Fibroblast of lung (primary cell): ENCODE measurements around the gene TSHZ1. TPM values are rescaled to one million over a fixed set of nuclear protein-coding genes. Genes with fewer than 3 reads are reported as not detected.
A peak's percentile ranks its signal among the peaks of the same experiment; 100 is the strongest.

Source experiments
- DNase-seq, 2 donors: peaks; one replicate each; pipeline versions ENCODE4 v3.0.0 to v3.0.0-alpha.2; 2010; ENCODE audit warnings: low read depth in 2 of 2
- H2AFZ ChIP-seq: 2 replicates; pipeline ENCODE4 v1.5.1; 2012; ENCODE audit warnings: low read length, control low read depth, inconsistent platforms
- H3K27ac ChIP-seq: 2 replicates; pipeline ENCODE4 v1.5.1; 2011; ENCODE audit warnings: low read length, control low read depth; ENCODE audit not compliant: insufficient read depth
- H3K27me3 ChIP-seq: 2 replicates; pipeline ENCODE4 v1.5.1; 2011; ENCODE audit warnings: mild to moderate bottlenecking, low read length; ENCODE audit not compliant: control insufficient read depth, insufficient read depth
- H3K36me3 ChIP-seq: 2 replicates; pipeline ENCODE4 v1.5.1; 2011; ENCODE audit warnings: low read length; ENCODE audit not compliant: control insufficient read depth, insufficient read depth
- H3K4me1 ChIP-seq: 2 replicates; pipeline ENCODE4 v1.5.1; 2011; ENCODE audit warnings: low read length; ENCODE audit not compliant: control insufficient read depth, insufficient read depth; ENCODE audit errors: extremely low read depth
- H3K4me2 ChIP-seq: 2 replicates; pipeline ENCODE4 v1.5.1; 2011; ENCODE audit warnings: low read length, control low read depth; ENCODE audit not compliant: insufficient read depth; ENCODE audit errors: extremely low read depth
- H3K4me3 ChIP-seq, 4 experiments: fragments of 200-600 bp in 1 of 4; sonication (generic) in 1 of 4; replicated peaks in 1 of 4; 2 replicates each; pipeline ENCODE4 v1.5.1; 2011 to 2016; ENCODE audit warnings: low read length in 4 of 4, low read depth in 3 of 4, mild to moderate bottlenecking in 3 of 4, control low read depth in 2 of 4, inconsistent platforms in 1 of 4, mixed read lengths in 1 of 4; ENCODE audit not compliant: insufficient read depth in 1 of 4; ENCODE audit errors: control extremely low read depth in 1 of 4
- H3K79me2 ChIP-seq: 2 replicates; pipeline ENCODE4 v1.5.1; 2012; ENCODE audit warnings: mild to moderate bottlenecking, low read length, inconsistent platforms; ENCODE audit not compliant: control insufficient read depth, insufficient read depth
- H3K9ac ChIP-seq: 2 replicates; pipeline ENCODE4 v1.5.1; 2011; ENCODE audit warnings: mild to moderate bottlenecking, low read length, control low read depth; ENCODE audit not compliant: insufficient read depth
- H3K9me3 ChIP-seq: 2 replicates; pipeline ENCODE4 v1.5.1; 2012; ENCODE audit warnings: low read depth, low read length; ENCODE audit not compliant: control insufficient read depth, insufficient read depth
- H4K20me1 ChIP-seq: 2 replicates; pipeline ENCODE4 v1.5.1; 2011; ENCODE audit warnings: low read length; ENCODE audit not compliant: control insufficient read depth, insufficient read depth; ENCODE audit errors: extremely low read depth
- EZH2 ChIP-seq: IDR thresholded peaks from 2 replicates; pipeline ENCODE4 v1.5.1; 2012; ENCODE audit warnings: low read length, control low read depth, mild to moderate bottlenecking; ENCODE audit errors: missing control alignments
- polyA plus RNA-seq, 2 donors: library from polyadenylated mRNA; depleted of rRNA in 1 of 2; stranded (reverse) in 1 of 2; unstranded in 1 of 2; fragments of >200 nt; gene quantifications; 2 replicates each; pipeline ENCODE4 v1.2.1, GENCODE V29; 2011 to 2012; ENCODE audit warnings: missing spikeins in 1 of 2
- total RNA-seq: library from RNA; depleted of rRNA; stranded (reverse); fragments of >200 nt; gene quantifications from 2 replicates; pipeline ENCODE4 v1.2.1, GENCODE V29; 2014
- TF ChIP-seq, protein P1 (sequence below), 2 donors: IDR thresholded peaks in 1 of 2; conservative IDR thresholded peaks in 1 of 2; 1 replicate in 1 of 2; 2 replicates in 1 of 2; pipeline ENCODE4 v1.5.1; 2011 to 2012; ENCODE audit warnings: low read length in 2 of 2, control low read depth in 1 of 2, inconsistent platforms in 1 of 2, low read depth in 1 of 2, mild to moderate bottlenecking in 1 of 2

TSHZ1 gene
- total and polyA plus RNA-seq, 2 donors (not counting 1 experiment from before 2014, with no cell fraction given), result 4.3 TPM

- H3K27ac ChIP-seq, result no peak overlapping the region
- H3K4me3 ChIP-seq, result no peak overlapping the region
- H3K4me1 ChIP-seq, result no peaks in the 10 kb centered on the region
- TF ChIP-seq, protein P1, sequence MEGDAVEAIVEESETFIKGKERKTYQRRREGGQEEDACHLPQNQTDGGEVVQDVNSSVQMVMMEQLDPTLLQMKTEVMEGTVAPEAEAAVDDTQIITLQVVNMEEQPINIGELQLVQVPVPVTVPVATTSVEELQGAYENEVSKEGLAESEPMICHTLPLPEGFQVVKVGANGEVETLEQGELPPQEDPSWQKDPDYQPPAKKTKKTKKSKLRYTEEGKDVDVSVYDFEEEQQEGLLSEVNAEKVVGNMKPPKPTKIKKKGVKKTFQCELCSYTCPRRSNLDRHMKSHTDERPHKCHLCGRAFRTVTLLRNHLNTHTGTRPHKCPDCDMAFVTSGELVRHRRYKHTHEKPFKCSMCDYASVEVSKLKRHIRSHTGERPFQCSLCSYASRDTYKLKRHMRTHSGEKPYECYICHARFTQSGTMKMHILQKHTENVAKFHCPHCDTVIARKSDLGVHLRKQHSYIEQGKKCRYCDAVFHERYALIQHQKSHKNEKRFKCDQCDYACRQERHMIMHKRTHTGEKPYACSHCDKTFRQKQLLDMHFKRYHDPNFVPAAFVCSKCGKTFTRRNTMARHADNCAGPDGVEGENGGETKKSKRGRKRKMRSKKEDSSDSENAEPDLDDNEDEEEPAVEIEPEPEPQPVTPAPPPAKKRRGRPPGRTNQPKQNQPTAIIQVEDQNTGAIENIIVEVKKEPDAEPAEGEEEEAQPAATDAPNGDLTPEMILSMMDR (conservative IDR thresholded peaks at IDR 0.05 in 1 of 2, IDR thresholded peaks at IDR 0.05 in 1 of 2; ENCODE audit: low read depth in 1 of 2, low read length in 2 of 2), result no peak
- no peak for TF ChIP-seq EZH2
- no peaks in the 10 kb centered on the region for H3K9me3 ChIP-seq
- no peaks in the 10 kb centered on the region for H3K36me3 ChIP-seq
- no peak overlapping the region for H2AFZ ChIP-seq
- H3K79me2 ChIP-seq, result no peaks in the 10 kb centered on the region
- H3K4me2 ChIP-seq, result no peak overlapping the region
- H3K9ac ChIP-seq, result no peak overlapping the region
- no peak for DNase-seq
- no peaks in the 10 kb centered on the region for H3K27me3 ChIP-seq
- H4K20me1 ChIP-seq, result no peaks in the 10 kb centered on the region
Measured at GRCh38 chr18:75240433-75240832, 29.8 kb downstream of the TSHZ1 start.

DNA sequence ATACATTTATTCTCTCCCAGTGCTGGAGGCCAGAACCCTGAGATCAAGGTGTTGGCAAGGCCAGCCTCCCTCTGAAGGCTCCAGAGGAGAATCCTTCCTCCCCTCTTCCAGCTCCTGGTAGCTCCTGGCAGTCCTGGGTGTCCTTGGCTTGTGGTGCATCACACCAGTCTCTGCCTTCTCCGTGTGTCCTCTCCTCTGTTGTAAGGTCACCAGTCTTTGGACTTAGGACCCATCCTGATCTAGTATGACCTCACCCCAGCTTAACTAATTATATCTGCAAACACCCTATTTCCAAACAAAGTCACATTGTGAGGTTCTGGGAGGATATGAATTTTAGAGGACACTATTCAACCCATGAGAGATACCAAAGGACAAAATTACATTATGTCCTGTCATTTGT, 31.1 kb downstream of the TSHZ1 start:
- no peaks in the 10 kb centered on the region for H3K27me3 ChIP-seq
- H3K79me2 ChIP-seq, result no peaks in the 10 kb centered on the region
- no peaks in the 10 kb centered on the region for H3K4me1 ChIP-seq
- H3K9ac ChIP-seq, result no peak overlapping the region
- TF ChIP-seq EZH2, result no peak
- TF ChIP-seq, protein P1 (conservative IDR thresholded peaks at IDR 0.05 in 1 of 2, IDR thresholded peaks at IDR 0.05 in 1 of 2; ENCODE audit: low read depth in 1 of 2, low read length in 2 of 2), result no peak
- H3K4me2 ChIP-seq, result no peak overlapping the region
- no peak overlapping the region for H3K4me3 ChIP-seq
- no peaks in the 10 kb centered on the region for H3K36me3 ChIP-seq
- no peak overlapping the region for H3K27ac ChIP-seq
- H3K9me3 ChIP-seq, result no peaks in the 10 kb centered on the region
- DNase-seq, result no peak
- H2AFZ ChIP-seq, result no peak overlapping the region
- no peaks in the 10 kb centered on the region for H4K20me1 ChIP-seq

DNA sequence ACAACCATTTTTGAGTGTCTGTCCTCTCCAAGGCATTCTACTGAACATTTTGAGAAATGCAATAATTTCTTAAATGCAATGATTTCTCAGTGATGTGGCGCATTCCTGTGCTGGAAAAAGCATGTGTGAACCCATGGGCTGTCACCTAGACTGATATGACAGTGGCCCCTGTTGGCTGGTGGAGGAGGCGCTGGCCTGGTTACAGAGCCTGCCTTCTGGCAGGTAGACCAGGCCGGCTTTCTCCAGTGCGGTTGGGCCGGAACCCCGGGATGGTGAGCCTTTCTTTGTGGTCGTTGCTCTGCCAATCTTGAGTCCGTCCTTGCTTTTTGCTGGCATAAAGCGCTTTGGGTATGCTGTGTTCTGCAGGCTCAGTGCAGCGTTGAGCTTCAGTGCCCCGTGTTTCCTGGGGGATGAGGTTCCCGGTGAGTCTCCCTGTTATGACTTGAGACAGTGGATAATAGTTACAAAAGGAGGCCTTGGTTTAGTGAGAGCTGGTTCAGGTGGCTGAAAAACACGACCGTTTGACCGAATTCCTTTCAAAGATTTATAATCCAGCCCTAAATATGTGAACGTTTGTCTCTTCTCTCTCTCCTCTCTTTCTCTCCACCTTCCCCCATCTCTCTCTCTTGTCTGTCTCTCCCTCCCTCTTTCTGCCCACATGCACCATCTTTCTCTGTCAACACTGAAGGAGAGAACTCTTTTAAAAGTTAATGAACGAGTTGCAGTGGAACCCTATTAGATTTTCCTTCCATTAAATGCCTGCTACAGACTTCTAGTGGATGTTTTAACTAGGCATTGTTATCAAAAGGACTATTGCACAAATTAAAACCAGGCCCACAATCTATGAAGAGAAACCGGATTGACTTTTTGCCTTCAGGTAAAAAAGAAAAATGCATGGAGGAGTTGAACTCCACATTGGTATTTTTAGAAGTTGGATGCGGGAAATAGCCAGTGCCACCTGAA, 34.0 kb downstream of the TSHZ1 start:
- Histone ChIP-seq H3K27ac (no peak overlapping the region), H3K27me3 (no peaks in the 10 kb centered on the region), H3K9me3 (no peaks in the 10 kb centered on the region), H2AFZ (no peak overlapping the region), H3K4me2 (no peak overlapping the region), H3K4me3 (no peak overlapping the region), H3K79me2 (peaks cover 6% of the 10 kb centered on the region), H3K36me3 (no peaks in the 10 kb centered on the region), H3K4me1 (peaks cover 4% of the 10 kb centered on the region), H3K9ac (no peak overlapping the region), H4K20me1 (no peaks in the 10 kb centered on the region)
- TF ChIP-seq, protein P1 (conservative IDR thresholded peaks at IDR 0.05 in 1 of 2, IDR thresholded peaks at IDR 0.05 in 1 of 2; ENCODE audit: low read depth in 1 of 2, low read length in 2 of 2), result peak in 1 of 2 donors; percentile 11
- TF ChIP-seq EZH2, result no peak
- DNase-seq, result no peak
